Endothelial cell of umbilical vein (primary cell): ENCODE data around the gene FRA10AC1.

Experiments
- CTCF ChIP-seq, 2 donors: IDR thresholded peaks; 1 replicate in 1 of 2; 2 replicates in 1 of 2; pipeline ENCODE4 v1.5.1; 2011; ENCODE audit warnings: low read length in 2 of 2, mild to moderate bottlenecking in 2 of 2, moderate library complexity in 2 of 2, control low read depth in 1 of 2, inconsistent platforms in 1 of 2, low read depth in 1 of 2; ENCODE audit not compliant: insufficient read depth in 1 of 2; ENCODE audit errors: extremely low read depth in 1 of 2
- EZH2 ChIP-seq: IDR thresholded peaks from 2 replicates; pipeline ENCODE4 v1.6.1; 2012; ENCODE audit warnings: borderline replicate concordance, low read depth, mild to moderate bottlenecking, moderate library complexity, low read length, inconsistent platforms; ENCODE audit not compliant: severe bottlenecking
- GATA2 ChIP-seq: IDR thresholded peaks from 2 replicates; pipeline ENCODE4 v1.7.0; 2011; ENCODE audit warnings: low read depth, mild to moderate bottlenecking, moderate library complexity, mixed read lengths, low read length; ENCODE audit not compliant: insufficient read length, insufficient read depth
- JUN ChIP-seq: IDR thresholded peaks from 2 replicates; pipeline ENCODE4 v1.6.1; 2011; ENCODE audit warnings: borderline replicate concordance, low read depth; ENCODE audit not compliant: insufficient read length, insufficient read depth
- MAX ChIP-seq: IDR thresholded peaks from 2 replicates; pipeline ENCODE4 v1.6.1; 2011; ENCODE audit not compliant: insufficient read depth, insufficient read length
- MYC ChIP-seq: IDR thresholded peaks from one replicate; pipeline ENCODE4 v1.6.1; 2011; ENCODE audit warnings: mild to moderate bottlenecking, low read depth, low read length
- POLR2A ChIP-seq: IDR thresholded peaks from 2 replicates; pipeline ENCODE4 v1.6.1; 2012; ENCODE audit warnings: low read depth, mild to moderate bottlenecking, control low read depth, low read length
- POLR2AphosphoS5 ChIP-seq: IDR thresholded peaks from 2 replicates; pipeline ENCODE4 v1.6.1; 2012; ENCODE audit warnings: low read depth, mild to moderate bottlenecking, control low read depth, low read length, moderate library complexity; ENCODE audit not compliant: insufficient read depth

- TF ChIP-seq CTCF (IDR thresholded peaks at IDR 0.05; ENCODE audit: extremely low read depth in 1 of 2, insufficient read depth in 1 of 2, low read depth in 1 of 2, low read length in 2 of 2), result no peak
- TF ChIP-seq JUN, result no peak
- TF ChIP-seq POLR2AphosphoS5, result no peak
- TF ChIP-seq EZH2, result no peak
- TF ChIP-seq POLR2A, result no peak
- TF ChIP-seq MYC, result no peak
- TF ChIP-seq MAX, result no peak
- no peak for TF ChIP-seq GATA2
Observed at GRCh38 chr10:93678386-93678785, 24.0 kb downstream of the FRA10AC1 start.
